Adipocyte (in vitro differentiated cells): ENCODE data around the gene EPB41L2.

ENCODE experiments used
- DNase-seq: peaks from one replicate; pipeline ENCODE4 v3.0.0-alpha.2; 2015; ENCODE audit warnings: low read depth
- H3K27me3 ChIP-seq: replicated peaks from 2 replicates; pipeline ENCODE4 v1.7.0; 2013; ENCODE audit warnings: mild to moderate bottlenecking, low read length, moderate library complexity; ENCODE audit not compliant: control insufficient read depth, insufficient read depth
- H3K36me3 ChIP-seq: 2 replicates; pipeline ENCODE4 v1.7.0; 2013; ENCODE audit warnings: low read length, mild to moderate bottlenecking, moderate library complexity; ENCODE audit not compliant: control insufficient read depth, insufficient read depth, severe bottlenecking
- H3K4me1 ChIP-seq: 2 replicates; pipeline ENCODE4 v1.7.0; 2013; ENCODE audit warnings: mild to moderate bottlenecking, low read length, moderate library complexity; ENCODE audit not compliant: control insufficient read depth, insufficient read depth
- H3K4me3 ChIP-seq: 2 replicates; pipeline ENCODE4 v1.7.0; 2013; ENCODE audit warnings: mild to moderate bottlenecking, low read length, moderate library complexity
- H3K9ac ChIP-seq: 2 replicates; pipeline ENCODE4 v1.7.0; 2013; ENCODE audit warnings: mild to moderate bottlenecking, low read length, moderate library complexity
- H3K9me3 ChIP-seq: 2 replicates; pipeline ENCODE4 v1.7.0; 2013; ENCODE audit warnings: mild to moderate bottlenecking, low read length, moderate library complexity; ENCODE audit not compliant: control insufficient read depth

The EPB41L2 gene

GRCh38 chr6:131083687-131084086 lies 20.6 kb upstream of the EPB41L2 start:
- Histone ChIP-seq H3K4me3 (no peak overlapping the region), H3K4me1 (no peaks in the 10 kb centered on the region), H3K9ac (no peak overlapping the region), H3K36me3 (no peaks in the 10 kb centered on the region), H3K9me3 (no peaks in the 10 kb centered on the region), H3K27me3 (no peaks in the 10 kb centered on the region)
- DNase-seq = no peak

- Histone ChIP-seq H3K4me3 (no peak overlapping the region), H3K27me3 (no peaks in the 10 kb centered on the region), H3K4me1 (no peaks in the 10 kb centered on the region), H3K9me3 (no peaks in the 10 kb centered on the region), H3K36me3 (no peaks in the 10 kb centered on the region), H3K9ac (no peak overlapping the region)
- no peak for DNase-seq
These were observed 19.3 kb upstream of the EPB41L2 start for GRCh38 chr6:131082335-131082734.

GRCh38 chr6:131080084-131080483 lies 17.0 kb upstream of the EPB41L2 start:
- no peak overlapping the region for H3K4me3 ChIP-seq
- no peaks in the 10 kb centered on the region for H3K36me3 ChIP-seq
- H3K9me3 ChIP-seq = no peaks in the 10 kb centered on the region
- H3K4me1 ChIP-seq = no peaks in the 10 kb centered on the region
- H3K27me3 ChIP-seq = no peaks in the 10 kb centered on the region
- H3K9ac ChIP-seq = no peak overlapping the region
- DNase-seq = no peak

GRCh38 chr6:131073577-131073976 lies 10.5 kb upstream of the EPB41L2 start:
- Histone ChIP-seq H3K4me1 (no peaks in the 10 kb centered on the region), H3K36me3 (no peaks in the 10 kb centered on the region), H3K4me3 (no peak overlapping the region), H3K27me3 (no peaks in the 10 kb centered on the region), H3K9me3 (no peaks in the 10 kb centered on the region), H3K9ac (no peak overlapping the region)
- no peak for DNase-seq

- no peak overlapping the region for H3K4me3 ChIP-seq
- H3K27me3 ChIP-seq = no peaks in the 10 kb centered on the region
- H3K4me1 ChIP-seq = no peaks in the 10 kb centered on the region
- H3K9me3 ChIP-seq = no peaks in the 10 kb centered on the region
- H3K9ac ChIP-seq = no peak overlapping the region
- DNase-seq = no peak
- H3K36me3 ChIP-seq = no peaks in the 10 kb centered on the region
These were observed 7.0 kb upstream of the EPB41L2 start for GRCh38 chr6:131070061-131070460.

GRCh38 chr6:131068165-131068564 lies 5.1 kb upstream of the EPB41L2 start:
- no peaks in the 10 kb centered on the region for H3K9me3 ChIP-seq
- DNase-seq = no peak

GRCh38 chr6:131067521-131067920 lies 4.5 kb upstream of the EPB41L2 start:
- Histone ChIP-seq H3K27me3 (no peaks in the 10 kb centered on the region), H3K4me3 (no peak overlapping the region), H3K36me3 (no peaks in the 10 kb centered on the region), H3K9ac (no peak overlapping the region), H3K4me1 (peaks cover 4% of the 10 kb centered on the region), H3K9me3 (no peaks in the 10 kb centered on the region)
- DNase-seq = no peak

More at GRCh38 chr6:131068165-131068564, 5.1 kb upstream of the EPB41L2 start:
- no peaks in the 10 kb centered on the region for H3K27me3 ChIP-seq
- no peak overlapping the region for H3K4me3 ChIP-seq
- H3K36me3 ChIP-seq = no peaks in the 10 kb centered on the region
- H3K9ac ChIP-seq = no peak overlapping the region
- H3K4me1 ChIP-seq = peaks cover 4% of the 10 kb centered on the region

GRCh38 chr6:131065824-131066171 lies 2.8 kb upstream of the EPB41L2 start:
- Histone ChIP-seq H3K4me3 (no peak overlapping the region), H3K27me3 (no peaks in the 10 kb centered on the region), H3K9me3 (no peaks in the 10 kb centered on the region), H3K9ac (no peak overlapping the region), H3K4me1 (peaks cover 13% of the 10 kb centered on the region), H3K36me3 (no peaks in the 10 kb centered on the region)
- DNase-seq = no peak

GRCh38 chr6:131065112-131065823 lies 2.2 kb upstream of the EPB41L2 start:
- Histone ChIP-seq H3K9me3 (no peaks in the 10 kb centered on the region), H3K4me3 (no peak overlapping the region), H3K36me3 (no peaks in the 10 kb centered on the region), H3K4me1 (peaks cover 19% of the 10 kb centered on the region), H3K27me3 (no peaks in the 10 kb centered on the region), H3K9ac (no peak overlapping the region)
- no peak for DNase-seq

GRCh38 chr6:131063764-131064272 lies 773 bp upstream of the EPB41L2 start:
- Histone ChIP-seq H3K27me3 (no peaks in the 10 kb centered on the region), H3K9me3 (no peaks in the 10 kb centered on the region), H3K9ac (peak overlapping the region; percentile 90), H3K36me3 (no peaks in the 10 kb centered on the region), H3K4me1 (peaks cover 29% of the 10 kb centered on the region), H3K4me3 (peak overlapping the region; percentile 87)
- no peak for DNase-seq

- H3K9ac ChIP-seq = peak overlapping the region; percentile 84
- no peaks in the 10 kb centered on the region for H3K27me3 ChIP-seq
- H3K4me3 ChIP-seq = peak overlapping the region; percentile 87
- H3K9me3 ChIP-seq = no peaks in the 10 kb centered on the region
- H3K4me1 ChIP-seq = peaks cover 29% of the 10 kb centered on the region
- peak; percentile 76 for DNase-seq
- H3K36me3 ChIP-seq = no peaks in the 10 kb centered on the region
These were observed 611 bp downstream of the EPB41L2 start for GRCh38 chr6:131062241-131063027.
